Stimulated activated naive CD8-positive, alpha-beta T cell treated with anti-CD3 and anti-CD28 coated beads, Interleukin-15, Interleukin-2, amounts not matched to agents 100 ng/mL and 50 ng/mL, for 24 hours (primary cell): Measurements from ENCODE around the gene PKD2L1.

Source experiments
- H3K27ac Mint-ChIP-seq: one replicate; pipeline ENCODE4 v1.8.0; 2021; ENCODE audit warnings: mild to moderate bottlenecking, mixed read lengths
- H3K27me3 Mint-ChIP-seq: one replicate; pipeline ENCODE4 v1.8.0; 2021; ENCODE audit warnings: mixed read lengths
- H3K36me3 Mint-ChIP-seq: one replicate; pipeline ENCODE4 v1.8.0; 2021; ENCODE audit warnings: low read depth, mixed read lengths
- H3K4me1 Mint-ChIP-seq: one replicate; pipeline ENCODE4 v1.8.0; 2021; ENCODE audit warnings: low read depth, mixed read lengths
- H3K4me3 Mint-ChIP-seq: one replicate; pipeline ENCODE4 v1.8.0; 2021; ENCODE audit warnings: mild to moderate bottlenecking, mixed read lengths
- H3K9me3 Mint-ChIP-seq: one replicate; pipeline ENCODE4 v1.8.0; 2021; ENCODE audit warnings: mixed read lengths

Gene PKD2L1

GRCh38 chr10:100346351-100346764, 16.3 kb upstream of the PKD2L1 start:
- Mint-ChIP-seq H3K27ac (peak overlapping the region; percentile 92), H3K4me3 (peak overlapping the region; percentile 98), H3K4me1 (peaks cover 46% of the 10 kb centered on the region), H3K27me3 (no peaks in the 10 kb centered on the region), H3K9me3 (no peaks in the 10 kb centered on the region), H3K36me3 (peaks cover 43% of the 10 kb centered on the region)

GRCh38 chr10:100345570-100346330, 15.7 kb upstream of the PKD2L1 start:
- H3K4me3 Mint-ChIP-seq = peak overlapping the region; percentile 98
- H3K27ac Mint-ChIP-seq = peak overlapping the region; percentile 92
- peaks cover 37% of the 10 kb centered on the region for H3K36me3 Mint-ChIP-seq
- peaks cover 45% of the 10 kb centered on the region for H3K4me1 Mint-ChIP-seq
- no peaks in the 10 kb centered on the region for H3K27me3 Mint-ChIP-seq
- H3K9me3 Mint-ChIP-seq = no peaks in the 10 kb centered on the region

- peak overlapping the region; percentile 26 for H3K4me3 Mint-ChIP-seq
- H3K27ac Mint-ChIP-seq = peak overlapping the region; percentile 15
- H3K4me1 Mint-ChIP-seq = peaks cover 33% of the 10 kb centered on the region
- peaks cover 23% of the 10 kb centered on the region for H3K36me3 Mint-ChIP-seq
- no peaks in the 10 kb centered on the region for H3K9me3 Mint-ChIP-seq
- H3K27me3 Mint-ChIP-seq = no peaks in the 10 kb centered on the region
These were observed 14.3 kb upstream of the PKD2L1 start for GRCh38 chr10:100344241-100344788.

- Mint-ChIP-seq H3K4me3 (no peak overlapping the region), H3K27ac (no peak overlapping the region), H3K27me3 (no peaks in the 10 kb centered on the region), H3K4me1 (peaks cover 29% of the 10 kb centered on the region), H3K9me3 (no peaks in the 10 kb centered on the region), H3K36me3 (peaks cover 6% of the 10 kb centered on the region)
These were observed 12.6 kb upstream of the PKD2L1 start for GRCh38 chr10:100342627-100342972.

GRCh38 chr10:100341953-100342626, 12.1 kb upstream of the PKD2L1 start:
- Mint-ChIP-seq H3K4me3 (no peak overlapping the region), H3K4me1 (peaks cover 28% of the 10 kb centered on the region), H3K36me3 (peaks cover 4% of the 10 kb centered on the region), H3K9me3 (no peaks in the 10 kb centered on the region), H3K27me3 (no peaks in the 10 kb centered on the region), H3K27ac (no peak overlapping the region)

GRCh38 chr10:100340948-100341847, 11.2 kb upstream of the PKD2L1 start:
- Mint-ChIP-seq H3K27me3 (no peaks in the 10 kb centered on the region), H3K4me1 (peaks cover 26% of the 10 kb centered on the region), H3K9me3 (no peaks in the 10 kb centered on the region), H3K4me3 (no peak overlapping the region), H3K27ac (no peak overlapping the region), H3K36me3 (peaks cover 2% of the 10 kb centered on the region)

GRCh38 chr10:100339236-100339635, 9.2 kb upstream of the PKD2L1 start:
- H3K4me1 Mint-ChIP-seq = peaks cover 12% of the 10 kb centered on the region
- no peaks in the 10 kb centered on the region for H3K27me3 Mint-ChIP-seq
- H3K4me3 Mint-ChIP-seq = no peak overlapping the region
- no peak overlapping the region for H3K27ac Mint-ChIP-seq
- no peaks in the 10 kb centered on the region for H3K36me3 Mint-ChIP-seq
- H3K9me3 Mint-ChIP-seq = no peaks in the 10 kb centered on the region

- no peak overlapping the region for H3K4me3 Mint-ChIP-seq
- H3K27ac Mint-ChIP-seq = no peak overlapping the region
- H3K9me3 Mint-ChIP-seq = no peaks in the 10 kb centered on the region
- no peaks in the 10 kb centered on the region for H3K36me3 Mint-ChIP-seq
- H3K4me1 Mint-ChIP-seq = peaks cover 11% of the 10 kb centered on the region
- no peaks in the 10 kb centered on the region for H3K27me3 Mint-ChIP-seq
These were observed 8.5 kb upstream of the PKD2L1 start for GRCh38 chr10:100338434-100339036.

- Mint-ChIP-seq H3K4me1 (peaks cover 11% of the 10 kb centered on the region), H3K27me3 (peaks cover 9% of the 10 kb centered on the region), H3K9me3 (no peaks in the 10 kb centered on the region), H3K27ac (no peak overlapping the region), H3K4me3 (no peak overlapping the region), H3K36me3 (no peaks in the 10 kb centered on the region)
These were observed 4.7 kb upstream of the PKD2L1 start for GRCh38 chr10:100334762-100335161.

- Mint-ChIP-seq H3K27me3 (peaks cover 9% of the 10 kb centered on the region), H3K9me3 (no peaks in the 10 kb centered on the region), H3K4me1 (peaks cover 4% of the 10 kb centered on the region), H3K4me3 (no peak overlapping the region), H3K36me3 (no peaks in the 10 kb centered on the region), H3K27ac (no peak overlapping the region)
These were observed 3.8 kb upstream of the PKD2L1 start for GRCh38 chr10:100333661-100334440.

- Mint-ChIP-seq H3K36me3 (no peaks in the 10 kb centered on the region), H3K27ac (no peak overlapping the region), H3K4me3 (no peak overlapping the region), H3K27me3 (peaks cover 9% of the 10 kb centered on the region), H3K9me3 (no peaks in the 10 kb centered on the region), H3K4me1 (no peaks in the 10 kb centered on the region)
These were observed 3.1 kb upstream of the PKD2L1 start for GRCh38 chr10:100333106-100333505.

GRCh38 chr10:100328198-100328597, 1.8 kb downstream of the PKD2L1 start:
- Mint-ChIP-seq H3K9me3 (no peaks in the 10 kb centered on the region), H3K27ac (no peak overlapping the region), H3K36me3 (no peaks in the 10 kb centered on the region), H3K4me1 (peaks cover 14% of the 10 kb centered on the region), H3K27me3 (peaks cover 9% of the 10 kb centered on the region), H3K4me3 (no peak overlapping the region)

- Mint-ChIP-seq H3K9me3 (no peaks in the 10 kb centered on the region), H3K4me1 (peaks cover 14% of the 10 kb centered on the region), H3K27me3 (peaks cover 9% of the 10 kb centered on the region), H3K36me3 (no peaks in the 10 kb centered on the region), H3K27ac (no peak overlapping the region), H3K4me3 (no peak overlapping the region)
These were observed 2.4 kb downstream of the PKD2L1 start for GRCh38 chr10:100327718-100328009.
